ENCODE results near the gene SCCPDH.
"Not testable (repeated sequence)": the region's sequence is repeated elsewhere in the genome, so short reads cannot be mapped to it uniquely, and the experiment has no call there.

SCCPDH gene

GRCh38 chr1:246734866-246735265 is 10.7 kb downstream of the SCCPDH start:
- no peak overlapping the region for H3K4me3 ChIP-seq (ENCODE audit: low read length)
- TF ChIP-seq, protein P1, sequence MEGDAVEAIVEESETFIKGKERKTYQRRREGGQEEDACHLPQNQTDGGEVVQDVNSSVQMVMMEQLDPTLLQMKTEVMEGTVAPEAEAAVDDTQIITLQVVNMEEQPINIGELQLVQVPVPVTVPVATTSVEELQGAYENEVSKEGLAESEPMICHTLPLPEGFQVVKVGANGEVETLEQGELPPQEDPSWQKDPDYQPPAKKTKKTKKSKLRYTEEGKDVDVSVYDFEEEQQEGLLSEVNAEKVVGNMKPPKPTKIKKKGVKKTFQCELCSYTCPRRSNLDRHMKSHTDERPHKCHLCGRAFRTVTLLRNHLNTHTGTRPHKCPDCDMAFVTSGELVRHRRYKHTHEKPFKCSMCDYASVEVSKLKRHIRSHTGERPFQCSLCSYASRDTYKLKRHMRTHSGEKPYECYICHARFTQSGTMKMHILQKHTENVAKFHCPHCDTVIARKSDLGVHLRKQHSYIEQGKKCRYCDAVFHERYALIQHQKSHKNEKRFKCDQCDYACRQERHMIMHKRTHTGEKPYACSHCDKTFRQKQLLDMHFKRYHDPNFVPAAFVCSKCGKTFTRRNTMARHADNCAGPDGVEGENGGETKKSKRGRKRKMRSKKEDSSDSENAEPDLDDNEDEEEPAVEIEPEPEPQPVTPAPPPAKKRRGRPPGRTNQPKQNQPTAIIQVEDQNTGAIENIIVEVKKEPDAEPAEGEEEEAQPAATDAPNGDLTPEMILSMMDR (conservative IDR thresholded peaks at IDR 0.05; ENCODE audit: low read depth, low read length), result no peak

GRCh38 chr1:246735735-246736134 is 11.5 kb downstream of the SCCPDH start:
- TF ChIP-seq, protein P1 (conservative IDR thresholded peaks at IDR 0.05; ENCODE audit: low read depth, low read length), result no peak
- no peak for DNase-seq (ENCODE audit: low read depth)
- no peak overlapping the region for H3K4me3 ChIP-seq (ENCODE audit: low read length)

More at GRCh38 chr1:246734866-246735265, 10.7 kb downstream of the SCCPDH start:
- no peak for DNase-seq (ENCODE audit: low read depth)

- no peak for DNase-seq (ENCODE audit: low read depth)
- no peak overlapping the region for H3K4me3 ChIP-seq (ENCODE audit: low read length)
- TF ChIP-seq, protein P1 (conservative IDR thresholded peaks at IDR 0.05; ENCODE audit: low read depth, low read length), result no peak
These were observed 18.2 kb downstream of the SCCPDH start for GRCh38 chr1:246742396-246742795.

DNA sequence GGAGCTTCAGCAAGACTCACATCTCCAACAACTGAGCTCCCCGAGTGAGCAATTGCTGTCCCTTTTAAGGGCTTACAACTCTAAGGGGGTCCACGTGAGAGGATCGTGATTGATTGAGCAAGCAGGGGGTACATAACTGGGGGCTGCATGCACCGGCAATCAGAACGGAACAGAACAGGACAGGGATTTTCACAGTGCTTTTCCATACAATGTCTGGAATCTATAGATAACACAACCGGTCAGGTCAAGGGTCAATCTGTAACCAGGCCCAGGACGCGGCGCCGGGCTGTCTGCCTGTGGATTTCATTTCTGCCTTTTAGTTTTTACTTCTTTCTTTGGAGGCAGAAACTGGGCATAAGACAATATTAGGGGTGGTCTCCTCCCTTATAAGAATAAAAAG is 21.9 kb downstream of the SCCPDH start:
- DNase-seq (ENCODE audit: low read depth); H3K4me3 ChIP-seq (ENCODE audit: low read length): not testable (repeated sequence)

DNA sequence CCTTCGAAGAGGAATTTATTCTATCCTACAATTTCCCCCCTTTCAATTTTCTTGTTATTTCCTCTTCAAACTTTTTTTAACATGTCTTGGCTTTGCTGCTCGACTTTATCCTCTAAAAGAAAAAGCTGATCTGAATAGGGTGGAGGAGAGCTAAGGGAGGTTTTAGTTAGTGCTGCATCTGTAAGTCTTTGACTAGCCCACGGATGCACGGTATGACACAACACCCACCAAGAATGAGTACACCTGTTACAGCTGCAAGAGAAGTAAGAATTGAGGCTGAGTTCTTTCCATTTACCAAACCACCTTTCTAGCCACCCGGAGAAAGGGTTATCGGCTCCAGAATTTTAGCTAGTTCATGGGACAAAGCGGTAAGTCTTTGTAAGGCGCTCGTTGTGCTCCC is 23.8 kb downstream of the SCCPDH start:
- DNase-seq (ENCODE audit: low read depth), result no peak
- TF ChIP-seq, protein P1 (conservative IDR thresholded peaks at IDR 0.05; ENCODE audit: low read depth, low read length), result no peak
- H3K4me3 ChIP-seq (ENCODE audit: low read length), result no peak overlapping the region

DNA sequence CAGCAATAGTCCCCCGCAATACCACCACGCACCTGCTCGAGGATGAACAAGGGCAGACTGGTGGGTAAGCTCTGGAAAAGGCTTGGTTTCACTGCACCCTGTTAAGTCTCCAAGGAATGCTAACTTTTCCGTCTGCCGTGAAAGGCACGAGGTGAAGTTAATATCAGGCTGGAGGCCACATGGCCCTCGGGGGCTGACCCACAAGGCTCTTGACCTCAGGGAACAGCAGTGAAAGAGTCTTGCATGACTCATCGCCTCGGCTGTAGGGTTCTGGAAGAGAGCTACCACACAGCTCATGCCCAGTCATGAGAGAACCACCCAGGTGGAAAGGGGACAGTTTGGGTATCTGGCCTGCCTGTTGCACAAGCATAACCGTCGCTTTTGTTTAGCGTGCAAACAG is 24.7 kb downstream of the SCCPDH start:
- H3K4me3 ChIP-seq (ENCODE audit: low read length), result no peak overlapping the region
- TF ChIP-seq, protein P1 (conservative IDR thresholded peaks at IDR 0.05; ENCODE audit: low read depth, low read length), result no peak
- DNase-seq (ENCODE audit: low read depth), result peak; percentile 87

DNA sequence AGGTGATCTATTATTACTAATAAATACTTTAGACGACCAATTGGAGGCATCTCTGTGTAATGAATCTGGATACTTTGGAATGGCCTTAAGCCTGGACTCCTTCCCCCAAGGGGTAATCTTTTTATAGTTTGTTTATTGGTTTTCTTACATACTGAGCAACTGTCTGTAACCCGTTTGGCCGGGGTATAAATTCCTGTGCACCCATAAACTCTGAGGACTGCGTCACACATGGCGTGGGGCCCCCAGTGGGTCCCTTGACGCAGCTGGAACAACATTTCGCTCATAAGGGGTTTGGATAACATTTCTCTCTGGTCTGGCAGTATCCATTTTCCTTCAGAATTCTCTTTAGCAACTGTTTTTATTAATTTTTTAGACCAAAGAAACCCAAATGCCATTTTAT is 26.5 kb downstream of the SCCPDH start:
- TF ChIP-seq, protein P1 (conservative IDR thresholded peaks at IDR 0.05; ENCODE audit: low read depth, low read length), result no peak
- H3K4me3 ChIP-seq (ENCODE audit: low read length), result no peak overlapping the region
- DNase-seq (ENCODE audit: low read depth), result no peak

Data from retinal pigment epithelial cell (primary cell).